Activated naive CD8-positive, alpha-beta T cell (primary cell): ENCODE data around the gene HAGHL.
A peak's percentile ranks its signal among the peaks of the same experiment; 100 is the strongest.

Source experiments
- H3K27ac Mint-ChIP-seq: one replicate; pipeline ENCODE4 v1.8.0; 2021; ENCODE audit warnings: mixed read lengths
- H3K27me3 Mint-ChIP-seq: one replicate; pipeline ENCODE4 v1.8.0; 2021; ENCODE audit warnings: mixed read lengths
- H3K36me3 Mint-ChIP-seq: one replicate; pipeline ENCODE4 v1.8.0; 2021; ENCODE audit warnings: mixed read lengths
- H3K4me1 Mint-ChIP-seq: one replicate; pipeline ENCODE4 v1.8.0; 2021; ENCODE audit warnings: low read depth, mixed read lengths
- H3K4me3 Mint-ChIP-seq: one replicate; pipeline ENCODE4 v1.8.0; 2021; ENCODE audit warnings: mild to moderate bottlenecking, mixed read lengths
- H3K9me3 Mint-ChIP-seq: one replicate; pipeline ENCODE4 v1.8.0; 2021; ENCODE audit warnings: low read depth, mixed read lengths

The HAGHL gene

GRCh38 chr16:726438-727290, at the start of gene HAGHL, which contains the start of gene CCDC78:
TSS of gene HAGHL (plus strand) at chr16:727106. CDS start at chr16:727510, 404 bp downstream.
TSS of gene CCDC78 (minus strand) at chr16:726443. CDS start at chr16:726367, 76 bp downstream.
- H3K36me3 Mint-ChIP-seq = no peaks in the 10 kb centered on the region
- peaks cover 10% of the 10 kb centered on the region for H3K4me1 Mint-ChIP-seq
- H3K27me3 Mint-ChIP-seq = no peaks in the 10 kb centered on the region
- H3K9me3 Mint-ChIP-seq = no peaks in the 10 kb centered on the region
- peak within 1 kb of the TSS; percentile 69 for H3K4me3 Mint-ChIP-seq
- no peak within 1 kb of the TSS for H3K27ac Mint-ChIP-seq

- Mint-ChIP-seq H3K27me3 (no peaks in the 10 kb centered on the region), H3K36me3 (peaks cover 1% of the 10 kb centered on the region), H3K4me1 (peaks cover 17% of the 10 kb centered on the region), H3K27ac (no peak overlapping the region), H3K4me3 (no peak overlapping the region), H3K9me3 (no peaks in the 10 kb centered on the region)
Observed at GRCh38 chr16:677316-678190, 49.4 kb upstream of the HAGHL start.

- peaks cover 18% of the 10 kb centered on the region for H3K4me1 Mint-ChIP-seq
- H3K4me3 Mint-ChIP-seq = no peak overlapping the region
- peaks cover 2% of the 10 kb centered on the region for H3K36me3 Mint-ChIP-seq
- H3K27me3 Mint-ChIP-seq = no peaks in the 10 kb centered on the region
- no peaks in the 10 kb centered on the region for H3K9me3 Mint-ChIP-seq
- no peak overlapping the region for H3K27ac Mint-ChIP-seq
Observed at GRCh38 chr16:678209-678857, 48.6 kb upstream of the HAGHL start.

- Mint-ChIP-seq H3K9me3 (no peaks in the 10 kb centered on the region), H3K4me1 (peaks cover 18% of the 10 kb centered on the region), H3K27ac (peak overlapping the region; percentile 41), H3K4me3 (peak overlapping the region; percentile 80), H3K36me3 (peaks cover 2% of the 10 kb centered on the region), H3K27me3 (no peaks in the 10 kb centered on the region)
Observed at GRCh38 chr16:678858-679813, 47.8 kb upstream of the HAGHL start.

GRCh38 chr16:679814-680624, 46.9 kb upstream of the HAGHL start, which contains the start of gene STUB1:
TSS of gene STUB1 (plus strand) at chr16:680410. CDS start at chr16:680526, 116 bp downstream.
- Mint-ChIP-seq H3K27ac (peak within 1 kb of the TSS; percentile 85), H3K4me1 (peaks cover 17% of the 10 kb centered on the region), H3K27me3 (no peaks in the 10 kb centered on the region), H3K4me3 (peak within 1 kb of the TSS; percentile 86), H3K9me3 (no peaks in the 10 kb centered on the region), H3K36me3 (peaks cover 2% of the 10 kb centered on the region)

- Mint-ChIP-seq H3K27ac (no peak overlapping the region), H3K4me1 (peaks cover 15% of the 10 kb centered on the region), H3K27me3 (no peaks in the 10 kb centered on the region), H3K9me3 (no peaks in the 10 kb centered on the region), H3K36me3 (peaks cover 2% of the 10 kb centered on the region), H3K4me3 (peak overlapping the region; percentile 86)
Observed at GRCh38 chr16:680625-680945, 46.3 kb upstream of the HAGHL start.

GRCh38 chr16:680967-681745, 45.8 kb upstream of the HAGHL start:
- Mint-ChIP-seq H3K4me1 (peaks cover 15% of the 10 kb centered on the region), H3K9me3 (no peaks in the 10 kb centered on the region), H3K27ac (peak overlapping the region; percentile 6), H3K36me3 (peaks cover 2% of the 10 kb centered on the region), H3K27me3 (no peaks in the 10 kb centered on the region), H3K4me3 (peak overlapping the region; percentile 86)

- Mint-ChIP-seq H3K4me1 (peaks cover 15% of the 10 kb centered on the region), H3K27ac (peak overlapping the region; percentile 72), H3K4me3 (peak overlapping the region; percentile 86), H3K27me3 (no peaks in the 10 kb centered on the region), H3K36me3 (peaks cover 2% of the 10 kb centered on the region), H3K9me3 (no peaks in the 10 kb centered on the region)
Observed at GRCh38 chr16:681746-682427, 45.0 kb upstream of the HAGHL start.

- Mint-ChIP-seq H3K4me1 (peaks cover 18% of the 10 kb centered on the region), H3K36me3 (peaks cover 2% of the 10 kb centered on the region), H3K4me3 (peak overlapping the region; percentile 86), H3K9me3 (no peaks in the 10 kb centered on the region), H3K27ac (peak overlapping the region; percentile 72), H3K27me3 (no peaks in the 10 kb centered on the region)
Observed at GRCh38 chr16:682493-683395, 44.2 kb upstream of the HAGHL start.

- Mint-ChIP-seq H3K4me3 (peak overlapping the region; percentile 86), H3K4me1 (peaks cover 18% of the 10 kb centered on the region), H3K27ac (no peak overlapping the region), H3K36me3 (peaks cover 2% of the 10 kb centered on the region), H3K27me3 (no peaks in the 10 kb centered on the region), H3K9me3 (no peaks in the 10 kb centered on the region)
Observed at GRCh38 chr16:683396-684070, 43.4 kb upstream of the HAGHL start.
